Measurements from ENCODE around the gene LARGE1.

DNA sequence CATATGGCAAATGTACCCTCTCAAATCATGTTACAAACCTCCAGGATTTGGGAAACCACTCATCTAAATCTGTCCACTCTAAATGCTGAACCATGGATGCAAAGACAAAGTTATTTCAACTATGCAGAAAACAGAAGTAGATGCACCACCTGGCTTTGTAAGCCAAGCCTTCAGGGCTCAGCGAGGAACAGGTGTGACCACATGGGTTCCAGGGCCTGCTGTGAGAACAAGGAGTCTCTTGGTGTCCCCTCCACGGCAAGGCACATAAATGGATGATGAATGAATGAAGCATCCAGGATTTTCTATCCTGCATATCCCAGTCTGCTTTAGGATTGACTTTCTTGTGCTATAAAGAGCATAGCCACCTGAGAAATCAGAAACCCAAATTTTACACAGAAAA, 284.5 kb downstream of the LARGE1 start:
- TF ChIP-seq, protein P1, sequence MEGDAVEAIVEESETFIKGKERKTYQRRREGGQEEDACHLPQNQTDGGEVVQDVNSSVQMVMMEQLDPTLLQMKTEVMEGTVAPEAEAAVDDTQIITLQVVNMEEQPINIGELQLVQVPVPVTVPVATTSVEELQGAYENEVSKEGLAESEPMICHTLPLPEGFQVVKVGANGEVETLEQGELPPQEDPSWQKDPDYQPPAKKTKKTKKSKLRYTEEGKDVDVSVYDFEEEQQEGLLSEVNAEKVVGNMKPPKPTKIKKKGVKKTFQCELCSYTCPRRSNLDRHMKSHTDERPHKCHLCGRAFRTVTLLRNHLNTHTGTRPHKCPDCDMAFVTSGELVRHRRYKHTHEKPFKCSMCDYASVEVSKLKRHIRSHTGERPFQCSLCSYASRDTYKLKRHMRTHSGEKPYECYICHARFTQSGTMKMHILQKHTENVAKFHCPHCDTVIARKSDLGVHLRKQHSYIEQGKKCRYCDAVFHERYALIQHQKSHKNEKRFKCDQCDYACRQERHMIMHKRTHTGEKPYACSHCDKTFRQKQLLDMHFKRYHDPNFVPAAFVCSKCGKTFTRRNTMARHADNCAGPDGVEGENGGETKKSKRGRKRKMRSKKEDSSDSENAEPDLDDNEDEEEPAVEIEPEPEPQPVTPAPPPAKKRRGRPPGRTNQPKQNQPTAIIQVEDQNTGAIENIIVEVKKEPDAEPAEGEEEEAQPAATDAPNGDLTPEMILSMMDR (IDR thresholded peaks at IDR 0.05; ENCODE audit: low read length): no peak
- TF ChIP-seq EZH2 (IDR thresholded peaks at IDR 0.05; ENCODE audit: borderline replicate concordance, low read length): no peak
